C4-2B (cell line): ENCODE measurements around the gene GRAMD4.

Source experiments
- CTCF ChIP-seq: fragments of 450-650 bp; conservative IDR thresholded peaks from 2 replicates; pipeline ENCODE4 v1.5.1; 2017; ENCODE audit warnings: mild to moderate bottlenecking
- ZFX ChIP-seq: fragments of 450-650 bp; IDR thresholded peaks from 2 replicates; pipeline ENCODE4 v1.6.1; 2017

DNA sequence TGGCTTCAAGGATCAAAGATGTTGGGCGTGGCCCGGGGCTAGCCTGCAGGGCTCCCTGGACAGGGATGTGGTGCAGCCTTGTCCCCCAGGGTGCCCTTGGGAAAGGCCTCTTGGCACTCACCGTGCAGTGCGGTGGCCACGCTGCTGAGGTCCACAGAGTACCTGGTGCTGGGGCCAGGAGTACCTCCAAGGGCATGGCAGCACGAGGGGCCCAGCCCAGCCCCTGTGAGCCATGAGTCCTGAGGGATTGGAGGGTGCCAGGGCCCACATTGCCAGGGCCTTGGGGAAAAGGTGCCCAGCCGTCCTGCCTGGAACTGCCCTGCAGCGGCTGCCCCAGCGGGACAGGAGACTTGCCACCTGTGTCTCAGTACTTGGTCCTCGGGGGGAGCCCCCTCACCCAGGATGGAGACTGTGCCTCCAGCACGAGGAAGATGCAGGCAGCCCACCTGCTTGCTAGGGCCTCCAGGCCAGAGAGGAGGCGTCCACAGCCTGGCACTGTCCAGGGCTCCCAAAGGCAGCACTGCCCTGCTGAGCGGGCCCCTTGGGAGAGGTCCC, 44.2 kb downstream of the GRAMD4 start:
- TF ChIP-seq CTCF: no peak
- TF ChIP-seq ZFX: no peak
